K562 (cell line): Measurements from ENCODE around the gene TMEM217. TPM values are rescaled to one million over a fixed set of nuclear protein-coding genes. Genes with fewer than 3 reads are reported as not detected.
"Not testable (repeated sequence)": the region's sequence is repeated elsewhere in the genome, so short reads cannot be mapped to it uniquely, and the experiment has no call there.

ENCODE experiments used
- ATAC-seq: fragments of 200-7000 bp; cut with Tn5 transposase; 3 replicates; pipeline ENCODE4 v1.9.1; 2020; ENCODE audit warnings: moderate library complexity
- BruUV-seq: library from RNA; stranded (reverse); fragments of 400-500 nt; replicated peaks from 2 replicates; lab custom pipeline; 2021; lab: Mats Ljungman, UMichigan
- CTCF ChIA-PET: fragments of 300-600 bp; formaldehyde crosslinking; extraction: SDS; loops from one replicate; lab custom pipeline; 2021; ENCODE audit warnings: low intra/inter-chr PET ratio; lab: Yijun Ruan, JAX
- POLR2A ChIA-PET: fragments of 300-600, 350-650 bp; sonication (Branson Sonifier 250); formaldehyde crosslinking; extraction: SDS; loops from one replicate; lab custom pipeline; 2021; ENCODE audit warnings: antibody characterized with exemption, inconsistent platforms; lab: Yijun Ruan, JAX
- DNase-seq, 4 experiments: peaks; one replicate each; pipeline versions ENCODE4 v3.0.0 to v3.0.0-alpha.2; 2011 to 2018; ENCODE audit warnings: low spot score in 3 of 4, mixed read lengths in 3 of 4; ENCODE audit errors: extremely low read depth in 1 of 4
- FAIRE-seq: peaks from 2 replicates; lab custom pipeline; 2011; peaks lifted over from hg19 to GRCh38; lab: Jason Lieb, UNC
- H2AFZ ChIP-seq: 2 replicates; pipeline ENCODE4 v1.6.0; 2011; ENCODE audit warnings: low read depth, low read length, control low read depth, inconsistent platforms
- H3K27ac ChIP-seq: fragments of 200-600 bp; 3 replicates; pipeline ENCODE4 v1.8.0; 2011; ENCODE audit warnings: low read depth, mild to moderate bottlenecking, control low read depth, inconsistent platforms, low read length, moderate library complexity, mixed read lengths; ENCODE audit errors: extremely low read depth
- H3K27me3 ChIP-seq, 2 experiments: fragments of 300-600 bp in 1 of 2; 2 replicates in 1 of 2; 3 replicates in 1 of 2; pipeline versions ENCODE4 v1.6.0 to v1.8.0; 2011; ENCODE audit warnings: inconsistent platforms in 2 of 2, low read length in 2 of 2, mild to moderate bottlenecking in 1 of 2, mixed read lengths in 1 of 2, moderate library complexity in 1 of 2; ENCODE audit not compliant: control insufficient read depth in 2 of 2, insufficient read depth in 2 of 2
- H3K36me3 ChIP-seq: fragments of 300-600 bp; 3 replicates; pipeline ENCODE4 v1.8.0; 2011; ENCODE audit warnings: mild to moderate bottlenecking, low read length, inconsistent platforms; ENCODE audit not compliant: control insufficient read depth, insufficient read depth
- H3K4me1 ChIP-seq, 2 experiments: fragments of 200-600 bp in 1 of 2; replicated peaks in 1 of 2; 2 replicates in 1 of 2; 3 replicates in 1 of 2; pipeline versions ENCODE4 v1.5.1 to v1.8.0; 2011; ENCODE audit warnings: inconsistent platforms in 2 of 2, low read length in 2 of 2, mild to moderate bottlenecking in 1 of 2, mixed read lengths in 1 of 2, moderate library complexity in 1 of 2; ENCODE audit not compliant: control insufficient read depth in 2 of 2, insufficient read depth in 2 of 2
- H3K4me2 ChIP-seq: 2 replicates; pipeline ENCODE4 v1.6.1; 2011; ENCODE audit warnings: low read length, control low read depth, inconsistent platforms, mixed read lengths; ENCODE audit not compliant: insufficient read depth
- H3K4me3 ChIP-seq: fragments of 200-600 bp; sonication (generic), shearing (Covaris generic); 2 replicates; pipeline ENCODE4 v1.5.1; 2016; ENCODE audit warnings: control low read depth, inconsistent platforms
- H3K79me2 ChIP-seq: fragments of 200-600 bp; 3 replicates; pipeline ENCODE4 v1.8.0; 2011; ENCODE audit warnings: low read length, inconsistent platforms; ENCODE audit not compliant: control insufficient read depth, insufficient read depth
- H3K9ac ChIP-seq, 2 experiments: 2 replicates each; pipeline versions ENCODE4 v1.6.0 to v1.6.1; 2011; ENCODE audit warnings: low read depth in 2 of 2, low read length in 2 of 2, control low read depth in 1 of 2, inconsistent platforms in 1 of 2, mild to moderate bottlenecking in 1 of 2, mixed read lengths in 1 of 2; ENCODE audit not compliant: insufficient read depth in 1 of 2
- H3K9me1 ChIP-seq: one replicate; pipeline ENCODE4 v1.6.0; 2011; ENCODE audit warnings: inconsistent platforms, mild to moderate bottlenecking, low read length, moderate library complexity; ENCODE audit not compliant: control insufficient read depth, insufficient read depth
- H3K9me3 ChIP-seq: replicated peaks from 2 replicates; pipeline ENCODE4 v1.5.1; 2011; ENCODE audit warnings: low read depth, low read length, inconsistent platforms; ENCODE audit not compliant: control insufficient read depth, insufficient read depth
- H4K20me1 ChIP-seq: replicated peaks from 2 replicates; pipeline ENCODE4 v1.6.1; 2011; ENCODE audit warnings: low read length, inconsistent platforms, mixed read lengths; ENCODE audit not compliant: control insufficient read depth, insufficient read depth
- BCOR ChIP-seq: fragments of 450-650 bp; IDR thresholded peaks from 2 replicates; pipeline ENCODE4 v1.6.1; 2016
- ILK ChIP-seq: fragments of 450-650 bp; IDR thresholded peaks from 2 replicates; pipeline ENCODE4 v1.6.1; 2016; ENCODE audit warnings: missing genetic modification characterization, low read depth, mild to moderate bottlenecking, missing compliant biosample characterization, moderate library complexity, borderline replicate concordance
- SIN3A ChIP-seq, 2 experiments: fragments of 150-350 bp in 1 of 2; IDR thresholded peaks; 2 replicates each; pipeline ENCODE4 v1.6.1; 2011 to 2016; ENCODE audit warnings: borderline replicate concordance in 2 of 2, low read depth in 2 of 2, low read length in 2 of 2, mild to moderate bottlenecking in 2 of 2, moderate library complexity in 2 of 2; ENCODE audit not compliant: control insufficient read depth in 1 of 2
- TFE3 ChIP-seq: fragments of 450-650 bp; formaldehyde crosslinking; IDR thresholded peaks from 2 replicates; pipeline ENCODE4 v1.4.0; 2020; ENCODE audit warnings: mild to moderate bottlenecking, mixed read lengths
- ZNF146 ChIP-seq: IDR thresholded peaks from one replicate; pipeline ENCODE4 v1.6.1; 2018; ENCODE audit warnings: missing compliant biosample characterization; ENCODE audit not compliant: unreplicated experiment
- in situ Hi-C: fragments of 300-500 bp; cut with MboI; formaldehyde crosslinking; loops from 4 replicates; pipeline ENCODE4 v1.15.0; 2018; ENCODE audit warnings: inconsistent platforms, mixed read lengths
- intact Hi-C: fragments of 100-400 bp; cut with micrococcal nuclease; formaldehyde crosslinking; loops from 2 replicates; pipeline ENCODE4 v1.14.2; 2022
- polyA plus RNA-seq, 8 experiments: library from polyadenylated mRNA; depleted of rRNA in 4 of 8; stranded (reverse) in 5 of 8; unstranded in 3 of 8; fragments of >200 nt; fragmentation: Nextera tagmentation in 2 of 8; fragmentation: Illumina TruSeq in 1 of 8; extraction: Ambion mirVana in 2 of 8; extraction: Trizol in 1 of 8; gene quantifications; 2 replicates each; pipeline versions ENCODE4 v1.2.1 to v1.2.3, GENCODE V29; 2011 to 2014; ENCODE audit warnings: inconsistent platforms in 1 of 8, missing spikeins in 1 of 8
- total RNA-seq, 7 experiments: library from RNA; depleted of rRNA in 6 of 7; stranded (reverse); fragments of >200 nt in 6 of 7; fragmentation: Illumina TruSeq in 2 of 7; extraction: Trizol in 2 of 7; gene quantifications; 2 replicates each; pipeline versions ENCODE4 v1.2.1 to v1.2.3, GENCODE V29; 2011 to 2021; ENCODE audit warnings: low replicate concordance in 1 of 7

TMEM217 gene
- total and polyA plus RNA-seq, 9 of the 15 experiments (the other 6 are each of a cell fraction or from before 2014, with no cell fraction given) = 1.3 to 8.0 (median 1.9) TPM

GRCh38 chr6:37298958-37299357 lies 41.0 kb upstream of the TMEM217 start (continued):
- no peak for TF ChIP-seq TFE3 (CRISPR knock-in tag)
- TF ChIP-seq SIN3A (IDR thresholded peaks at IDR 0.05; ENCODE audit: borderline replicate concordance in 2 of 2, control insufficient read depth in 1 of 2, low read depth in 2 of 2, low read length in 2 of 2) = no peak
- TF ChIP-seq ILK (tag) = no peak
- TF ChIP-seq ZNF146 (CRISPR knock-in tag) = no peak
- TF ChIP-seq, all 486 proteins: peak for 0

GRCh38 chr6:37297637-37298036 lies 39.7 kb upstream of the TMEM217 start:
- TF ChIP-seq ZNF146 (CRISPR knock-in tag) (peak; percentile 72), BCOR (0 out of 2 replicates have a peak, but pooled peaks have one; percentile 12)
- TF ChIP-seq, all 486 proteins: peak for 2; not testable (repeated sequence) for 484
- peaks cover 9 to 13% of the 10 kb centered on the region in 2 experiments for H3K4me1 ChIP-seq
- DNase-seq, H3K27me3 ChIP-seq, H3K4me3 ChIP-seq, H3K79me2 ChIP-seq, H3K4me2 ChIP-seq, H3K9ac ChIP-seq, H2AFZ ChIP-seq, H3K27ac ChIP-seq, CTCF ChIA-PET, in situ Hi-C loops, ATAC-seq, FAIRE-seq, H3K9me1 ChIP-seq, intact Hi-C loops, H3K9me3 ChIP-seq, H4K20me1 ChIP-seq: not testable (repeated sequence)
- H3K36me3 ChIP-seq = peaks cover 49% of the 10 kb centered on the region; the same call in 2 of the 3 replicates
- POLR2A ChIA-PET = interaction anchor here (0.6 to 1.3 kb wide), 5 partner anchors 9 to 290 kb away, joined by 3 to 6 read pairs (median 3); no protein-coding TSS in a partner anchor
- TSS peak; percentile 8 for BruUV-seq
